Measurements from ENCODE around the gene FAM13C. TPM values are rescaled to one million over a fixed set of nuclear protein-coding genes. Genes with fewer than 3 reads are reported as not detected.

FAM13C gene
- total RNA-seq, 2 donors from 2014 or later, result 5.4 to 9.6 TPM

DNA sequence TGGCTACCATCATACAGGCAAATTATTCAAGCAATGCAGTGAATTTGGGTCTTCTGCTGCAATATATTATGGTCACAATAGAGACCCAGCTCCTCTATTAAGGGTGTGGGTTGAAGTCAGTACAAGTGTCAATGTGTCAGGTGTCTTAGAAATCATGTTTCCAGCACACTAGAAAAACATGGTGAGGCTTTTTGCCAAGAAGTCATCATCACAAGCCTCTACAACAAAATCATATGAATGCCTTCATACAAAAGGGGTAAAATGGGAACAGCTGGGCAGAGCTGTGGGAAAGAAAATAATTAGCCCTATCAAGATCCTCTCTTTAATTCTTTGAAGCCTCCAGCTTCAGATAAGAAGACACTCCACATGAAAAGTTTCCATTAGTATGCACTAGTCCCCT is 37.2 kb downstream of the FAM13C start:
- DNase-seq, result no peak
- no peak overlapping the region for H3K4me3 ChIP-seq
- H3K27ac ChIP-seq, result no peak overlapping the region
- no peaks in the 10 kb centered on the region for H3K9me3 ChIP-seq
- no peaks in the 10 kb centered on the region for H3K27me3 ChIP-seq
- no peak for ATAC-seq
- peaks cover 20% of the 10 kb centered on the region for H3K4me1 ChIP-seq
- H3K36me3 ChIP-seq (replicated peaks in 1 of 2; ENCODE audit: insufficient read depth in 1 of 2, low read depth in 2 of 2), result no peaks in the 10 kb centered on the region
- intact Hi-C loops (cut with DNase I), result no loop called here
- TF ChIP-seq, protein P1, sequence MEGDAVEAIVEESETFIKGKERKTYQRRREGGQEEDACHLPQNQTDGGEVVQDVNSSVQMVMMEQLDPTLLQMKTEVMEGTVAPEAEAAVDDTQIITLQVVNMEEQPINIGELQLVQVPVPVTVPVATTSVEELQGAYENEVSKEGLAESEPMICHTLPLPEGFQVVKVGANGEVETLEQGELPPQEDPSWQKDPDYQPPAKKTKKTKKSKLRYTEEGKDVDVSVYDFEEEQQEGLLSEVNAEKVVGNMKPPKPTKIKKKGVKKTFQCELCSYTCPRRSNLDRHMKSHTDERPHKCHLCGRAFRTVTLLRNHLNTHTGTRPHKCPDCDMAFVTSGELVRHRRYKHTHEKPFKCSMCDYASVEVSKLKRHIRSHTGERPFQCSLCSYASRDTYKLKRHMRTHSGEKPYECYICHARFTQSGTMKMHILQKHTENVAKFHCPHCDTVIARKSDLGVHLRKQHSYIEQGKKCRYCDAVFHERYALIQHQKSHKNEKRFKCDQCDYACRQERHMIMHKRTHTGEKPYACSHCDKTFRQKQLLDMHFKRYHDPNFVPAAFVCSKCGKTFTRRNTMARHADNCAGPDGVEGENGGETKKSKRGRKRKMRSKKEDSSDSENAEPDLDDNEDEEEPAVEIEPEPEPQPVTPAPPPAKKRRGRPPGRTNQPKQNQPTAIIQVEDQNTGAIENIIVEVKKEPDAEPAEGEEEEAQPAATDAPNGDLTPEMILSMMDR (IDR thresholded peaks at IDR 0.05), result no peak
- no peak for TF ChIP-seq POLR2A (IDR thresholded peaks at IDR 0.05)

DNA sequence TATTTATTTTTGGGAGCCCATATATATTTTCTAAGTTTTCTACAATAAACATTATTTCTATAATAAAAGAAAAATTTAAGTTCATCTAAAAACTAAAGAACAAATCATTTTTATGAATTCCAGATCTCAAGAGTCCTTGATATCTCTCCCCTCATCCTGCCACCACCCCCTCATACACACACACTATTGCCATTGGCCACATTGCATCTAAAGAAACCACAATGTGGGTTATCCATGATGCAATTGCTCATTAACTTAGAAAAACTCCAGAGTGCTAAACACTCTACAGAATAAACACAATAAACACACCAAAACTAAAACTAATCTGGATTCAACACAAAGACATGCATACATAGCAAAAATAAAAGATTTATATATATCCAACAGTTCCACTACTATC is 37.8 kb downstream of the FAM13C start:
- Histone ChIP-seq H3K27ac (no peak overlapping the region), H3K4me1 (peaks cover 20% of the 10 kb centered on the region), H3K4me3 (no peak overlapping the region), H3K9me3 (no peaks in the 10 kb centered on the region), H3K27me3 (no peaks in the 10 kb centered on the region), H3K36me3 (replicated peaks in 1 of 2; ENCODE audit: insufficient read depth in 1 of 2, low read depth in 2 of 2) (no peaks in the 10 kb centered on the region)
- DNase-seq (no peak), ATAC-seq (no peak)
- TF ChIP-seq POLR2A (IDR thresholded peaks at IDR 0.05), result no peak
- TF ChIP-seq, protein P1 (IDR thresholded peaks at IDR 0.05), result no peak
- intact Hi-C loops (cut with DNase I), result no loop called here

DNA sequence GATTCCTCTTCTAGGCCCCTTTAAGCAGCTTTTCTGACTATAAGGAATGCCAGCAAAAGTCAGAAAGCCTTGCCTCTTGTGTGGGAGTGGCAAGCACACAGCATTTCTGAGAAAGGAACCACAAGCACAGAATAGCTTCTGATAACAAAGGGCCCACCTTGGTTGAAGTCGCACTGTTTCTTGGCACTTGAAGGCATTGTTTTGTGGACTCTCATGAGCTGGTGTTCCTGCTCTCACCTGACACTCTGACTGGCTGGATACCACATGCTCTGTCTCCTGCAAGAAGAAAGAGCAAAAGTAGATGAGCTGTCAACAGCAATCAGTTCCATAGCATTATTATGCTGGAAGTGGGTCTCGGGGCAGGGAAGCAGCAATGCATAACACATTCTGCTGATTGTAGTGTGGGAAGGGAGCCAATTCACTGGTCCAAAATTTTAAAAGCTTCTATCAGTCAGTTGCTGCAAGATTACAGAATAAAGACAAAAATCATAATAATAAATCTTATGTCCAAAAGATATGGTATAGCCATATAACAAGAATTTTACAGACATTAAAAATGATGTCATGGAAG is 38.4 kb downstream of the FAM13C start:
- 78 to 81% methylated on average over 2 of the region's 2 CpGs for WGBS, 2 donors
- ATAC-seq (no peak), DNase-seq (no peak)
- no peaks in the 10 kb centered on the region for H3K27me3 ChIP-seq
- no peak overlapping the region for H3K27ac ChIP-seq
- intact Hi-C loops (cut with DNase I), result no loop called here
- no peak overlapping the region for H3K4me3 ChIP-seq
- peaks cover 20% of the 10 kb centered on the region for H3K4me1 ChIP-seq
- TF ChIP-seq POLR2A (IDR thresholded peaks at IDR 0.05), result no peak
- TF ChIP-seq, protein P1 (IDR thresholded peaks at IDR 0.05), result no peak
- no peaks in the 10 kb centered on the region for H3K36me3 ChIP-seq (replicated peaks in 1 of 2; ENCODE audit: insufficient read depth in 1 of 2, low read depth in 2 of 2)
- no peaks in the 10 kb centered on the region for H3K9me3 ChIP-seq

DNA sequence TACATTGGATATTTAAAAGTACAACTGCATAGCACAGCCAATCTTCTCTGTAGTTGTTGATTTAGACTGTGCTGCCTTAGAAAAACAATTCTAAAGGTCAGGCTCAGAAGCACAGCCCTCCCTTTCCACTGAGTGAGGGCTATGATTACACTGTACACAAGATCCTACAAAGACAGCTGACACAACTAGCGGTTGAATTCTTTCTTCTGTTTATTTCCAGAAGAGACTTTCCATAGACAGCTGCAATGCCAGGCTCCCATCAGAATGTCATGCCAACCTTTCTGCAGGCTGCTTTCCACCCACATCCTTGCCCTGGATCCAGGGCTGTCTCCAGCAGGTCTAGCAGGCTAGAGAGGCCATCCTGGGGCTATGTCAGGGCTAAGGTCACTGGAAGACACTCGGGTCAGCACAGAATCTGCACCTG is 39.3 kb downstream of the FAM13C start:
- Histone ChIP-seq H3K4me3 (no peak overlapping the region), H3K4me1 (peaks cover 20% of the 10 kb centered on the region), H3K27ac (no peak overlapping the region), H3K36me3 (replicated peaks in 1 of 2; ENCODE audit: insufficient read depth in 1 of 2, low read depth in 2 of 2) (no peaks in the 10 kb centered on the region), H3K27me3 (no peaks in the 10 kb centered on the region), H3K9me3 (no peaks in the 10 kb centered on the region)
- DNase-seq (peak in 1 of 4 donors; percentile 5), ATAC-seq (no peak)
- no peak for TF ChIP-seq POLR2A (IDR thresholded peaks at IDR 0.05)
- TF ChIP-seq, protein P1 (IDR thresholded peaks at IDR 0.05), result no peak
- intact Hi-C loops (cut with DNase I), result no loop called here
- 36 to 41% methylated on average over 2 of the region's 2 CpGs for WGBS, 2 donors

DNA sequence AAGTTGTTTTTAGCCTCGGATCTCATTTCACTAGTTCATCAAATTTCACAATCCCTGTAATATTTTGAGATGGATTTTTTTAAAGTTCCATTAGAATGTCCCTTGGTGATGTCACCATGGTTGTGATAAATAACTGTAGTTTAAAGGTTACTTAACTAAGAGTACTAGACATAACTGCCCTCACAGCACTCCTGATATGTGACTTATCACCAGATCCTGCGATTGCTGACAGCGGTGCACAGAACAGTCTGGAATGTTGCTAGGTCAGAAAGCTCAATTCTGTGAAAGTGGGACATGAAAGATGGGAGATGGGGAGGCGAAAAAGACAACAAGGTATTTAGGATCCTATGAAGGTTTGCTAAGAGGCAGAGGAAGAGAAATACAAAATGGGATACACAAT is 40.2 kb downstream of the FAM13C start:
- no peak for DNase-seq
- no peak for TF ChIP-seq POLR2A (IDR thresholded peaks at IDR 0.05)
- TF ChIP-seq, protein P1 (IDR thresholded peaks at IDR 0.05), result no peak
- intact Hi-C loops (cut with DNase I), result no loop called here
- Histone ChIP-seq H3K4me3 (no peak overlapping the region), H3K4me1 (peaks cover 20% of the 10 kb centered on the region), H3K27ac (peak overlapping the region in 1 of 4 donors; percentile 9), H3K36me3 (replicated peaks in 1 of 2; ENCODE audit: insufficient read depth in 1 of 2, low read depth in 2 of 2) (no peaks in the 10 kb centered on the region), H3K27me3 (no peaks in the 10 kb centered on the region), H3K9me3 (no peaks in the 10 kb centered on the region)
- WGBS, 2 donors, result 32 to 37% methylated on average over 4 of the region's 4 CpGs
- ATAC-seq, result no peak
